Gastrocnemius medialis (tissue), 4 donors: ENCODE data around the gene ERN2.
A peak's percentile ranks its signal among the peaks of the same experiment; 100 is the strongest.

Source experiments
- CTCF ChIP-seq, 5 experiments: fragments of 450-650 bp in 3 of 5; fragments of 200-600 bp in 2 of 5; sonication (generic) in 2 of 5; IDR thresholded peaks in 4 of 5; conservative IDR thresholded peaks in 1 of 5; 1 replicate in 4 of 5; 2 replicates in 1 of 5; pipeline ENCODE4 v1.5.1; 2016 to 2019; ENCODE audit warnings: antibody characterized with exemption in 5 of 5, mild to moderate bottlenecking in 3 of 5, moderate library complexity in 3 of 5
- POLR2A ChIP-seq, 2 donors: fragments of 450-650 bp; IDR thresholded peaks; one replicate each; pipeline ENCODE4 v1.6.1; 2017; ENCODE audit warnings: antibody characterized with exemption in 2 of 2, mild to moderate bottlenecking in 2 of 2, moderate library complexity in 2 of 2

- TF ChIP-seq CTCF (IDR thresholded peaks at IDR 0.05 in 4 of 5, conservative IDR thresholded peaks at IDR 0.05 in 1 of 5) (peak in 2 of 5 experiments; percentile 21 to 42), POLR2A (IDR thresholded peaks at IDR 0.05) (no peak)
Observed at GRCh38 chr16:23678430-23679273, 34.4 kb downstream of the ERN2 start, which contains the start of gene PLK1.
